K562 (cell line): ENCODE results near the gene FAAP100. TPM values are rescaled to one million over a fixed set of nuclear protein-coding genes. Genes with fewer than 3 reads are reported as not detected.

Experiments
- AFF4 ChIP-seq: sonication (generic); formaldehyde crosslinking; IDR thresholded peaks from 2 replicates; pipeline ENCODE4 v1.8.0; 2023; ENCODE audit warnings: mild to moderate bottlenecking, missing genetic modification reagents
- C11orf30 ChIP-seq: fragments of 450-650 bp; IDR thresholded peaks from 2 replicates; pipeline ENCODE4 v1.6.1; 2016; ENCODE audit warnings: low read depth, mild to moderate bottlenecking
- CSDE1 ChIP-seq, 2 experiments: fragments of 450-650 bp; IDR thresholded peaks; 2 replicates each; pipeline ENCODE4 v1.6.1; 2016; ENCODE audit warnings: mild to moderate bottlenecking in 1 of 2
- DDX20 ChIP-seq: fragments of 450-650 bp; IDR thresholded peaks from 2 replicates; pipeline ENCODE4 v1.6.1; 2016; ENCODE audit warnings: missing genetic modification characterization, low read depth, mild to moderate bottlenecking, missing compliant biosample characterization, moderate library complexity
- POLR2H ChIP-seq: IDR thresholded peaks from 2 replicates; pipeline ENCODE4 v1.6.1; 2016; ENCODE audit warnings: missing genetic modification characterization, low read depth, mild to moderate bottlenecking, control low read depth, missing compliant biosample characterization, moderate library complexity
- ZBTB26 ChIP-seq: fragments of 450-650 bp; formaldehyde crosslinking; IDR thresholded peaks from 2 replicates; pipeline ENCODE4 v1.4.0; 2022; ENCODE audit warnings: missing genetic modification characterization
- ZNF347 ChIP-seq: fragments of 450-650 bp; formaldehyde crosslinking; IDR thresholded peaks from 2 replicates; pipeline ENCODE4 v1.4.0; 2020; ENCODE audit warnings: low read depth, mild to moderate bottlenecking, moderate library complexity
- ZNF76 ChIP-seq: fragments of 250-450 bp; sonication (Bioruptor Pico); IDR thresholded peaks from 2 replicates; pipeline ENCODE4 v1.4.0; 2020; ENCODE audit warnings: mild to moderate bottlenecking, moderate library complexity, borderline replicate concordance
- polyA plus RNA-seq, 8 experiments: library from polyadenylated mRNA; depleted of rRNA in 4 of 8; stranded (reverse) in 5 of 8; unstranded in 3 of 8; fragments of >200 nt; fragmentation: Nextera tagmentation in 2 of 8; fragmentation: Illumina TruSeq in 1 of 8; extraction: Ambion mirVana in 2 of 8; extraction: Trizol in 1 of 8; gene quantifications; 2 replicates each; pipeline versions ENCODE4 v1.2.1 to v1.2.3, GENCODE V29; 2011 to 2014; ENCODE audit warnings: inconsistent platforms in 1 of 8, missing spikeins in 1 of 8
- total RNA-seq, 7 experiments: library from RNA; depleted of rRNA in 6 of 7; stranded (reverse); fragments of >200 nt in 6 of 7; fragmentation: Illumina TruSeq in 2 of 7; extraction: Trizol in 2 of 7; gene quantifications; 2 replicates each; pipeline versions ENCODE4 v1.2.1 to v1.2.3, GENCODE V29; 2011 to 2021; ENCODE audit warnings: low replicate concordance in 1 of 7
- TF ChIP-seq, protein P1 (sequence below): fragments of 250-450 bp; sonication (Bioruptor Pico); IDR thresholded peaks from 2 replicates; pipeline ENCODE4 v1.9.0; 2021; ENCODE audit warnings: mild to moderate bottlenecking, inconsistent platforms
- TF ChIP-seq, protein P2 (sequence below): sonication (generic); formaldehyde crosslinking; IDR thresholded peaks from 2 replicates; pipeline ENCODE4 v1.8.1; 2023; ENCODE audit warnings: mild to moderate bottlenecking, missing genetic modification reagents
- TF ChIP-seq, protein P3 (sequence below): sonication (generic); formaldehyde crosslinking; IDR thresholded peaks from 2 replicates; pipeline ENCODE4 v1.8.1; 2022; ENCODE audit warnings: missing genetic modification reagents
- TF ChIP-seq, protein P4 (sequence below): fragments of 250-450 bp; sonication (Bioruptor Pico); IDR thresholded peaks from 2 replicates; pipeline ENCODE4 v1.8.0; 2022; ENCODE audit warnings: inconsistent platforms, mild to moderate bottlenecking, moderate library complexity, borderline replicate concordance
- TF ChIP-seq, protein P5 (sequence below): fragments of 250-450 bp; sonication (Bioruptor Pico); IDR thresholded peaks from 2 replicates; pipeline ENCODE4 v1.9.0; 2021; ENCODE audit warnings: mild to moderate bottlenecking

FAAP100 gene
- total and polyA plus RNA-seq, 9 of the 15 experiments (the other 6 are each of a cell fraction or from before 2014, with no cell fraction given) = 0.31 to 51.2 (median 12.6) TPM

GRCh38 chr17:81512562-81513371, 39.4 kb downstream of the FAAP100 start, which contains the start of gene ACTG1 (continued):
- peak; percentile 98 for TF ChIP-seq AFF4 (CRISPR knock-in tag)
- TF ChIP-seq, protein P1, sequence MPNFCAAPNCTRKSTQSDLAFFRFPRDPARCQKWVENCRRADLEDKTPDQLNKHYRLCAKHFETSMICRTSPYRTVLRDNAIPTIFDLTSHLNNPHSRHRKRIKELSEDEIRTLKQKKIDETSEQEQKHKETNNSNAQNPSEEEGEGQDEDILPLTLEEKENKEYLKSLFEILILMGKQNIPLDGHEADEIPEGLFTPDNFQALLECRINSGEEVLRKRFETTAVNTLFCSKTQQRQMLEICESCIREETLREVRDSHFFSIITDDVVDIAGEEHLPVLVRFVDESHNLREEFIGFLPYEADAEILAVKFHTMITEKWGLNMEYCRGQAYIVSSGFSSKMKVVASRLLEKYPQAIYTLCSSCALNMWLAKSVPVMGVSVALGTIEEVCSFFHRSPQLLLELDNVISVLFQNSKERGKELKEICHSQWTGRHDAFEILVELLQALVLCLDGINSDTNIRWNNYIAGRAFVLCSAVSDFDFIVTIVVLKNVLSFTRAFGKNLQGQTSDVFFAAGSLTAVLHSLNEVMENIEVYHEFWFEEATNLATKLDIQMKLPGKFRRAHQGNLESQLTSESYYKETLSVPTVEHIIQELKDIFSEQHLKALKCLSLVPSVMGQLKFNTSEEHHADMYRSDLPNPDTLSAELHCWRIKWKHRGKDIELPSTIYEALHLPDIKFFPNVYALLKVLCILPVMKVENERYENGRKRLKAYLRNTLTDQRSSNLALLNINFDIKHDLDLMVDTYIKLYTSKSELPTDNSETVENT (CRISPR knock-in tag) = peak; percentile 62
- TF ChIP-seq C11orf30 = no peak
- no peak for TF ChIP-seq CSDE1 (IDR thresholded peaks at IDR 0.05)
- TF ChIP-seq, protein P2, sequence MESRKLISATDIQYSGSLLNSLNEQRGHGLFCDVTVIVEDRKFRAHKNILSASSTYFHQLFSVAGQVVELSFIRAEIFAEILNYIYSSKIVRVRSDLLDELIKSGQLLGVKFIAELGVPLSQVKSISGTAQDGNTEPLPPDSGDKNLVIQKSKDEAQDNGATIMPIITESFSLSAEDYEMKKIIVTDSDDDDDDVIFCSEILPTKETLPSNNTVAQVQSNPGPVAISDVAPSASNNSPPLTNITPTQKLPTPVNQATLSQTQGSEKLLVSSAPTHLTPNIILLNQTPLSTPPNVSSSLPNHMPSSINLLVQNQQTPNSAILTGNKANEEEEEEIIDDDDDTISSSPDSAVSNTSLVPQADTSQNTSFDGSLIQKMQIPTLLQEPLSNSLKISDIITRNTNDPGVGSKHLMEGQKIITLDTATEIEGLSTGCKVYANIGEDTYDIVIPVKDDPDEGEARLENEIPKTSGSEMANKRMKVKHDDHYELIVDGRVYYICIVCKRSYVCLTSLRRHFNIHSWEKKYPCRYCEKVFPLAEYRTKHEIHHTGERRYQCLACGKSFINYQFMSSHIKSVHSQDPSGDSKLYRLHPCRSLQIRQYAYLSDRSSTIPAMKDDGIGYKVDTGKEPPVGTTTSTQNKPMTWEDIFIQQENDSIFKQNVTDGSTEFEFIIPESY (CRISPR knock-in tag) = no peak; the same call in 1 of the 2 replicates
- TF ChIP-seq, protein P3, sequence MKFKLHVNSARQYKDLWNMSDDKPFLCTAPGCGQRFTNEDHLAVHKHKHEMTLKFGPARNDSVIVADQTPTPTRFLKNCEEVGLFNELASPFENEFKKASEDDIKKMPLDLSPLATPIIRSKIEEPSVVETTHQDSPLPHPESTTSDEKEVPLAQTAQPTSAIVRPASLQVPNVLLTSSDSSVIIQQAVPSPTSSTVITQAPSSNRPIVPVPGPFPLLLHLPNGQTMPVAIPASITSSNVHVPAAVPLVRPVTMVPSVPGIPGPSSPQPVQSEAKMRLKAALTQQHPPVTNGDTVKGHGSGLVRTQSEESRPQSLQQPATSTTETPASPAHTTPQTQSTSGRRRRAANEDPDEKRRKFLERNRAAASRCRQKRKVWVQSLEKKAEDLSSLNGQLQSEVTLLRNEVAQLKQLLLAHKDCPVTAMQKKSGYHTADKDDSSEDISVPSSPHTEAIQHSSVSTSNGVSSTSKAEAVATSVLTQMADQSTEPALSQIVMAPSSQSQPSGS (CRISPR knock-in tag) = no peak
- no peak for TF ChIP-seq ZBTB26 (CRISPR knock-in tag)
- peak; percentile 98 for TF ChIP-seq POLR2H (tag)
- TF ChIP-seq, protein P4, sequence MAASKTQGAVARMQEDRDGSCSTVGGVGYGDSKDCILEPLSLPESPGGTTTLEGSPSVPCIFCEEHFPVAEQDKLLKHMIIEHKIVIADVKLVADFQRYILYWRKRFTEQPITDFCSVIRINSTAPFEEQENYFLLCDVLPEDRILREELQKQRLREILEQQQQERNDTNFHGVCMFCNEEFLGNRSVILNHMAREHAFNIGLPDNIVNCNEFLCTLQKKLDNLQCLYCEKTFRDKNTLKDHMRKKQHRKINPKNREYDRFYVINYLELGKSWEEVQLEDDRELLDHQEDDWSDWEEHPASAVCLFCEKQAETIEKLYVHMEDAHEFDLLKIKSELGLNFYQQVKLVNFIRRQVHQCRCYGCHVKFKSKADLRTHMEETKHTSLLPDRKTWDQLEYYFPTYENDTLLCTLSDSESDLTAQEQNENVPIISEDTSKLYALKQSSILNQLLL (CRISPR knock-in tag) = no peak
- TF ChIP-seq, protein P5, sequence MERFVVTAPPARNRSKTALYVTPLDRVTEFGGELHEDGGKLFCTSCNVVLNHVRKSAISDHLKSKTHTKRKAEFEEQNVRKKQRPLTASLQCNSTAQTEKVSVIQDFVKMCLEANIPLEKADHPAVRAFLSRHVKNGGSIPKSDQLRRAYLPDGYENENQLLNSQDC = peak; percentile 85; the same call in 1 of the 2 replicates
- TF ChIP-seq ZNF76 (CRISPR knock-in tag) = no peak
- no peak for TF ChIP-seq DDX20 (tag)
- no peak for TF ChIP-seq ZNF347 (CRISPR knock-in tag)
